MM.1S (cell line): ENCODE results near the gene ZNF710.

ENCODE experiments used
- DNase-seq: peaks from one replicate; pipeline ENCODE4 v3.0.0-alpha.2; 2015
- H2AFZ ChIP-seq: fragments of 300-600 bp; sonication (generic); 2 replicates; pipeline ENCODE4 v1.6.0; 2016; ENCODE audit warnings: antibody characterized with exemption, low read length
- H3F3A ChIP-seq: fragments of 300-600 bp; sonication (generic); 2 replicates; pipeline ENCODE4 v1.6.1; 2016; ENCODE audit warnings: mild to moderate bottlenecking, antibody characterized with exemption, low read length, moderate library complexity, mixed read lengths; ENCODE audit not compliant: insufficient read depth
- H3K27ac ChIP-seq: fragments of 300-600 bp; sonication (generic); 2 replicates; pipeline ENCODE4 v1.5.1; 2016; ENCODE audit warnings: mild to moderate bottlenecking, low read length
- H3K27me3 ChIP-seq: fragments of 300-600 bp; sonication (generic); replicated peaks from 2 replicates; pipeline ENCODE4 v1.6.0; 2016; ENCODE audit warnings: low read length; ENCODE audit not compliant: insufficient read depth
- H3K36me3 ChIP-seq: fragments of 300-600 bp; sonication (generic); replicated peaks from 2 replicates; pipeline ENCODE4 v1.6.1; 2016; ENCODE audit warnings: mild to moderate bottlenecking, low read length, mixed read lengths; ENCODE audit not compliant: insufficient read depth
- H3K4me1 ChIP-seq: fragments of 300-600 bp; sonication (generic); 2 replicates; pipeline ENCODE4 v1.6.1; 2016; ENCODE audit warnings: low read length, mixed read lengths
- H3K4me2 ChIP-seq: fragments of 300-600 bp; sonication (generic); 2 replicates; pipeline ENCODE4 v1.6.0; 2016; ENCODE audit warnings: low read depth, low read length
- H3K4me3 ChIP-seq: fragments of 300-600 bp; sonication (generic); 2 replicates; pipeline ENCODE4 v1.5.1; 2016; ENCODE audit warnings: low read length, mixed read lengths
- H3K79me2 ChIP-seq: fragments of 300-600 bp; sonication (generic); 2 replicates; pipeline ENCODE4 v1.6.1; 2016; ENCODE audit warnings: mixed run types, low read length, mixed read lengths
- H3K9ac ChIP-seq: fragments of 300-600 bp; sonication (generic); 2 replicates; pipeline ENCODE4 v1.6.1; 2016; ENCODE audit warnings: low read length, mixed read lengths
- H3K9me2 ChIP-seq: fragments of 300-600 bp; sonication (generic); replicated peaks from 2 replicates; pipeline ENCODE4 v1.6.1; 2016; ENCODE audit warnings: mild to moderate bottlenecking, low read length, mixed read lengths; ENCODE audit not compliant: insufficient read depth
- H3K9me3 ChIP-seq: fragments of 300-600 bp; sonication (generic); replicated peaks from 2 replicates; pipeline ENCODE4 v1.6.1; 2016; ENCODE audit warnings: mild to moderate bottlenecking, low read length, mixed read lengths; ENCODE audit not compliant: insufficient read depth
- H4K20me1 ChIP-seq: fragments of 300-600 bp; sonication (generic); 2 replicates; pipeline ENCODE4 v1.6.1; 2016; ENCODE audit warnings: mild to moderate bottlenecking, low read length, moderate library complexity, mixed read lengths; ENCODE audit not compliant: insufficient read depth
- CTCF ChIP-seq: fragments of 300-600 bp; sonication (generic); IDR thresholded peaks from 2 replicates; pipeline ENCODE4 v1.5.1; 2016; ENCODE audit warnings: antibody characterized with exemption, low read length, mixed read lengths
- EZH2 ChIP-seq: fragments of 300-600 bp; sonication (generic); optimal IDR thresholded peaks from 2 replicates; pipeline ENCODE3; 2017; ENCODE audit warnings: low read depth, mild to moderate bottlenecking, antibody characterized with exemption, low read length, mixed read lengths
- EZH2phosphoT487 ChIP-seq: fragments of 300-600 bp; sonication (generic); IDR thresholded peaks from 2 replicates; pipeline ENCODE4 v1.6.1; 2018; ENCODE audit warnings: antibody characterized with exemption, low read length

Gene ZNF710

GRCh38 chr15:90079619-90080457, 78.7 kb downstream of the ZNF710 start:
- Histone ChIP-seq H3F3A (peaks cover 27% of the 10 kb centered on the region), H3K27ac (no peak overlapping the region), H3K36me3 (no peaks in the 10 kb centered on the region; the same call in 1 of the 2 replicates), H4K20me1 (no peaks in the 10 kb centered on the region), H3K27me3 (no peaks in the 10 kb centered on the region), H3K4me3 (no peak overlapping the region), H3K79me2 (peaks cover 22% of the 10 kb centered on the region; the same call in 1 of the 2 replicates), H3K4me2 (no peak overlapping the region), H3K4me1 (peaks cover 35% of the 10 kb centered on the region), H2AFZ (no peak overlapping the region), H3K9ac (no peak overlapping the region), H3K9me3 (no peaks in the 10 kb centered on the region), H3K9me2 (no peaks in the 10 kb centered on the region)
- TF ChIP-seq EZH2 (no peak), CTCF (no peak), EZH2phosphoT487 (no peak)
- DNase-seq = no peak

DNA sequence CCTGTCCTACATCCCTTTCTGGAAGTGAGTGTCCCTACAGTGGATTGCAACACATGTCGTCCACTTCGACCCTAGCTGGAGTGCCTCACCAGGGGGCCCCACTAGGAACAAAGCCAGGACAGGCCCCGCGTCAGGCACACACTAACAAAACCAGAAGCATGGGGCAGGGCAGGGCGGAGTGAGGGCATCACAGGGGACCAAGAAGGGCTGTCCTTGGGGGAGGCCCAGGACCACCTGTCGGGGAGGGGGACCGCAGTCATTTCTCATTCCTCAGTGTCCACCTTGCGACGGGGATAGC, 79.3 kb downstream of the ZNF710 start:
- Histone ChIP-seq H3K9me2 (no peaks in the 10 kb centered on the region), H4K20me1 (no peaks in the 10 kb centered on the region), H3K27me3 (no peaks in the 10 kb centered on the region), H2AFZ (no peak overlapping the region), H3K9me3 (no peaks in the 10 kb centered on the region), H3K4me1 (peaks cover 29% of the 10 kb centered on the region), H3K36me3 (no peaks in the 10 kb centered on the region; the same call in 1 of the 2 replicates), H3K4me2 (no peak overlapping the region), H3F3A (peaks cover 21% of the 10 kb centered on the region), H3K27ac (no peak overlapping the region), H3K9ac (no peak overlapping the region), H3K4me3 (no peak overlapping the region), H3K79me2 (peaks cover 25% of the 10 kb centered on the region)
- TF ChIP-seq CTCF = no peak
- no peak for TF ChIP-seq EZH2phosphoT487
- no peak for TF ChIP-seq EZH2
- DNase-seq = no peak

GRCh38 chr15:90080818-90081393, 79.8 kb downstream of the ZNF710 start:
- Histone ChIP-seq H3K9ac (no peak overlapping the region), H3K27me3 (no peaks in the 10 kb centered on the region), H2AFZ (no peak overlapping the region), H3K27ac (no peak overlapping the region), H3K9me3 (no peaks in the 10 kb centered on the region), H3F3A (peaks cover 17% of the 10 kb centered on the region), H3K36me3 (no peaks in the 10 kb centered on the region; the same call in 1 of the 2 replicates), H3K4me1 (peaks cover 28% of the 10 kb centered on the region), H3K4me3 (no peak overlapping the region), H3K79me2 (peaks cover 30% of the 10 kb centered on the region), H3K9me2 (no peaks in the 10 kb centered on the region), H3K4me2 (no peak overlapping the region), H4K20me1 (no peaks in the 10 kb centered on the region)
- no peak for TF ChIP-seq EZH2
- no peak for TF ChIP-seq EZH2phosphoT487
- TF ChIP-seq CTCF = no peak
- no peak for DNase-seq
